ENCODE results near the gene WBP11. TPM values are rescaled to one million over a fixed set of nuclear protein-coding genes. Genes with fewer than 3 reads are reported as not detected.
A peak's percentile ranks its signal among the peaks of the same experiment; 100 is the strongest.

WBP11 gene
- total RNA-seq, 2 donors from 2014 or later, result 95.5 to 120 TPM

DNA sequence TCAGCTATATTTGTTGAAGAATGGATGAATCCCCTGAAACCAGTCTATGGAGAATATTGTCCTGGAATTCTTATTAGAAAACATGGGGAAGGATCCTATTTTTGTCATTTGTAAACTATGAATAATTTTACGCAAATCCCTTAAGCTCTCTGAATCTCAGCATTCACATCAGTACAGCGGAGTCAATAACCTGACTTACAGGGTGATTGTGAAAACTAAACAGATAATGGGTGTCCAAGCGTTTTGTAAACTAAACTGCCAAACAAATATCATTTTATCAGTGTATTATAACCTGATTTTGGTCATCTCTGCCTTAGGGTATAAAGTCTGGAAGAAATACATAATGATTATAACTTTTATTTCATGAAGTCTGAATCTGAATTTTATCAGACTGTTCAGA, 30.1 kb upstream of the WBP11 start:
- Mint-ChIP-seq H3K9me3 (no peaks in the 10 kb centered on the region), H3K36me3 (no peaks in the 10 kb centered on the region), H3K27ac (no peak overlapping the region)
- no peak for ATAC-seq
- no peak for DNase-seq (ENCODE audit: low spot score in 2 of 2)

DNA sequence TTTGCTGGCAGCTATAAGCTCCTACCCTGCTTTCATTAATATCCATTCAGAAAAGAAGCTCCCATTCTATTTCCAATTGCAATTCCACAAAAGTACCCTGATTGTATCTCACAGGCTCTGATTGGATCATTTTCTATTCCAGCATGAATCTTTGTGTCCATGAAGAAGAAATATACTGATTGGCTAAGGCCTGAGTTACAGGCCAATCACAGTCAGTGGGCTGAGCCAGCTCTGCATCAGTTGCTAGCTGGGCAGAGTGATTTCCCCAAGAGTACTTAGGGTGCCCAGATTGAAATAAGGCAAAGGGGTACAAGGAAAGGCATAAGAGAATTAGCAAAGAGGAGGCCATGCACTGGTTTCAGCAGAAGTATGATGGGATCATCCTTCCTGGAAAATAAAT, 25.6 kb upstream of the WBP11 start:
- Mint-ChIP-seq H3K9me3 (no peaks in the 10 kb centered on the region), H3K36me3 (no peaks in the 10 kb centered on the region), H3K27ac (no peak overlapping the region)
- peak in 1 of 2 donors; percentile 45 for ATAC-seq
- no peak for DNase-seq (ENCODE audit: low spot score in 2 of 2)

DNA sequence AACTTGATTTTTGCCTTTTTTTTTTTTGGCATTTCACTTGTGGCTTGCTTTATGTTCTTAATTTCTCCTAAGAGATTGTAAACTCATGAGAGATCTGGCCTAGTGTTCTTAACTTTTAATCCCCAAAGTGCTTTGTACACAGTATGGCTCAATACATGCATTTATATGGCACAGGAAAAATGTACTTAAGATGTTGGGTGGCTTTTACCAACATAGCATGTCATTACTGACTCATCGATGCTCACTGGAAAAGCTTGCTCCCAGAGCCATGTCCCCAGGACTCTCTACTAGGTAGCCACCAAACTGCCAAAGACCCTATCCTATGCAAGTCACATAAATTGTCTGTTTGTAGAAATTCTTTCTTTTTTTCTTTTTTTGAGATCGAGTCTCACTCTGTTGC, 23.8 kb upstream of the WBP11 start:
- no peaks in the 10 kb centered on the region for H3K36me3 Mint-ChIP-seq
- DNase-seq (ENCODE audit: low spot score in 2 of 2), result no peak
- no peaks in the 10 kb centered on the region for H3K9me3 Mint-ChIP-seq
- no peak overlapping the region for H3K27ac Mint-ChIP-seq
- no peak for ATAC-seq

DNA sequence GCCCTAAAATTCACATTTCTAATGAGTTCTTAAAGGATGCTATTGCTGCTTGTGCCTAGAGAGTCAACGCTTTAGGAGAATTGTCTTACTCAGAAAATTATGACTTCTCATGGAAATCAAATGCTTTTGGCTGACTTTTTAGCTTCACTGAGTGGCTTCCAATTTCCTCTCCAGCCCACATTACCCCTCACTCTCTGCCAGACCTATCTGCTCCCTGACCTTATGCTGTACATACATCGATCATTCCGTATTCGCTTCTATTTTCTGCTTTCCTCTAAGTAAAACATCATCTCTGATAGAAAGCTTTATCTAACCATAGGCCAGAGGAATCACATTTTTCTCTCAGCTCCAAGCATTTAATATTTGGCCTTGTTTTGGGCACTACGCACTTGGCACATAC, 23.2 kb upstream of the WBP11 start:
- DNase-seq (ENCODE audit: low spot score in 2 of 2) (no peak), ATAC-seq (no peak)
- Mint-ChIP-seq H3K36me3 (no peaks in the 10 kb centered on the region), H3K9me3 (no peaks in the 10 kb centered on the region), H3K27ac (no peak overlapping the region)

DNA sequence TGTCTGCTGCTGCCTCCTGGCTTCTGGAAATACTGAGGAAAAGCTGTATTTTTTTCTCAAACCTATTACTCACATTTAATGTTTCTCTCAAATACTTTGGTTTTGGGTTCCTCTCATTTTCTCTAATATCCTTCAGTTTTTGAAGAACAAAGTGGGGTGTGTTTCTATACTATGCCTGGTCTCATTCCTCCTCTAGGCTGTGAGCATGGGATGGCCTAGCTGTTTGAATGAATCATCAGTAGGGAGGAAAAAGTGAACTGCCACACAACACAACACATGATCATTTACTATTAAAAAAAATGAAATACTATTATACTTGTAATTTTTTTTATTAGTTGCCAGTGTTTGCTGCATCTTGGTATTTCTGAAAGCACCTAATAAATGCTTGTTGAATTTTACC, 22.0 kb upstream of the WBP11 start:
- no peaks in the 10 kb centered on the region for H3K36me3 Mint-ChIP-seq
- DNase-seq (ENCODE audit: low spot score in 2 of 2) (no peak), ATAC-seq (no peak)
- no peaks in the 10 kb centered on the region for H3K9me3 Mint-ChIP-seq
- H3K27ac Mint-ChIP-seq, result no peak overlapping the region

DNA sequence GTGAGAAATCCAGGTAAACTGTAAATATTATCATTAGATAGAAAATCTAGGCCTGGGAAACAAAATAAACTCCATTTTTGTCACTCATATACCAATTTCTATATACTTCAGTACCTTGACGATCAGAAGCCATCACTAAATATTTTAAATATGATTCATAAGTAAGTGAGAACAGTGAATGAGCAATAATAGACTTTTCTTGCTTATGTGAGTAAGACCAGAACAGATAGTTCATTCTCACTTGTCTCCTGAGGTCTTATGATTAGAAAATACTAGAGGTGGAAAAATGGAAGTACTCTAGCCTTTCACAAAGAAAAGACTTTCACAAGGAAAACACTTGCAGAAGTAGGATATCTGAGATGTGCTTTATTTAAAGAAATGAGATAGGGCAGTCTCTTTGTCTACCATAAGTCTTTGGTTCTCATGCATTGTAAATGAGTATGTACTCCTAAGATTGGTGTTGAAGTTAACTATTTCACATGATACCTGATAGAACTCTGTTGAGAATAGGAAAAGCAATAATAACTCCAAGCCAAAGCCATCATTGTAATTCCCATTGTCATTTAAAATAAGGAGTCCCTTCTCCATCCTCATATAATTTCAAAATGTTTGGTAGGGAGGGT, 20.8 kb upstream of the WBP11 start:
- Mint-ChIP-seq H3K9me3 (no peaks in the 10 kb centered on the region), H3K36me3 (no peaks in the 10 kb centered on the region), H3K27ac (no peak overlapping the region)
- DNase-seq (ENCODE audit: low spot score in 2 of 2) (no peak), ATAC-seq (peak; percentile 57 to 93)

DNA sequence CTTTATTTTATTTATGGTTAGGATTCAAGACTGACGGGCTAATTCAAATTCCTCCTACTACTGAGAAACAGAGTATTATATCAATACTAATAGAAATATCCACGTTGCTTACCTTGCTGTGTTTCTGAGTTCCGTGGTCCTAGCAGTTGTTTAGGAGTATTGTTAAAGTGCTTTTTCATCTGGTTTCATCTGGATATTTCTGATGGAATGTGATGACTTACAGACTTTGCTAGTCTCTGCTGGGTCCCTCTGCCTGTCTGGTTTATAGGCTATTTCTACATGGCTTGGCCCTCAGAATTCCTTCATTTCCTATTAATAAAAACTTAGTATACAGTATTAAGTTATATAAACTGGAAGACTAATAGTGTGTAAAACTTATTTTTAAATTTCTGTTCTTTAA, 10.7 kb upstream of the WBP11 start, which contains the start of gene SMCO3:
TSS of gene SMCO3 (minus strand) at position 169 of the 400 bp plus-strand sequence. CDS start 7,502 bp downstream, outside the sequence.
- Mint-ChIP-seq H3K27ac (no peak within 1 kb of the TSS), H3K9me3 (peaks cover 0 to 8% of the 10 kb centered on the region in 2 donors), H3K36me3 (no peaks in the 10 kb centered on the region)
- DNase-seq (ENCODE audit: low spot score in 2 of 2) (no peak), ATAC-seq (no peak)

DNA sequence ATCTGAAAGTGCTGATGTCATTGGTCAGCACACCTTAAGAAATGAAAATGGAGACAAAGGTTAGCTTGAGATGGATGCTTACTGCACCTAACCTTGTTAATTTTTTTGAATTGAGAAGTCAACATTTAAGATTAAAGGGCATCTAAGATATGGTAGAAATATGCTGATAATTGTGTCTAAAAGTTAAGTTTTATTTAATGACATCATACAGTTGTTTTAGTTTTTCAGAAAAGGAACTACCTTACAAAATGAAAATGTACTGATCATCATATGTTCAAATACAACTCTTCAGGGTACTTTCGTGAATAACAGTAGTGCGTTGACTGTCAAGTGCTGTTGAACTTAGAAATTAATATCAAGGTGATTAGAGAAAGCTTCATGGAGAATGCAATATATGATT, 8.2 kb upstream of the WBP11 start:
- no peak for ATAC-seq
- Mint-ChIP-seq H3K27ac (no peak overlapping the region), H3K9me3 (no peaks in the 10 kb centered on the region), H3K36me3 (no peaks in the 10 kb centered on the region)
- no peak for DNase-seq (ENCODE audit: low spot score in 2 of 2)

DNA sequence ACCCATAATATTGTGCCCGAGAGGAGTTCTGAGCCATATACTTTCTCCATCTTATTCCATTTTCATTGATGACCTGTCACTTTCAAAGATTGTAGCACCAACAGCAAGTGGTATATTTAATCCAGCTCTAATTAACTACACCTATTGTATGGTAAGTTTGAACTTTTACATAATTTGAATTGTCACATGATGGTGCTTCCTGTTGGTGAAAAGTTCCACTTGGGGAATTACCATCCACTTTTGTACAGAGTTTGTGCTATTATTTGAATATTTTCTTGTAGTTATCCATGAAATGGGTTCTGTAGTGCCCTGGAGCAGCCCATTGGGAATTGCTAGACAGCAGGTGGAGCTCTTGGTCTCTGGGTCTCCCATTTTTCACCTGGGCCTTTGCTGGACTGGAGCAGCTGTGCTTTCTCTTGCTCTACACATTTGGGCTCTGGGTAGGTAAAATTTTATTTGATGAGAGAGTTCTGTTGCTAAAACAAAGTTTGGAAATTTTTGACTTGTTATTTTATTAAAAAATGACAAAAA, 7.7 kb upstream of the WBP11 start:
- Mint-ChIP-seq H3K27ac (no peak overlapping the region), H3K9me3 (no peaks in the 10 kb centered on the region), H3K36me3 (no peaks in the 10 kb centered on the region)
- ATAC-seq (peak in 1 of 2 donors; percentile 22), DNase-seq (ENCODE audit: low spot score in 2 of 2) (no peak)

DNA sequence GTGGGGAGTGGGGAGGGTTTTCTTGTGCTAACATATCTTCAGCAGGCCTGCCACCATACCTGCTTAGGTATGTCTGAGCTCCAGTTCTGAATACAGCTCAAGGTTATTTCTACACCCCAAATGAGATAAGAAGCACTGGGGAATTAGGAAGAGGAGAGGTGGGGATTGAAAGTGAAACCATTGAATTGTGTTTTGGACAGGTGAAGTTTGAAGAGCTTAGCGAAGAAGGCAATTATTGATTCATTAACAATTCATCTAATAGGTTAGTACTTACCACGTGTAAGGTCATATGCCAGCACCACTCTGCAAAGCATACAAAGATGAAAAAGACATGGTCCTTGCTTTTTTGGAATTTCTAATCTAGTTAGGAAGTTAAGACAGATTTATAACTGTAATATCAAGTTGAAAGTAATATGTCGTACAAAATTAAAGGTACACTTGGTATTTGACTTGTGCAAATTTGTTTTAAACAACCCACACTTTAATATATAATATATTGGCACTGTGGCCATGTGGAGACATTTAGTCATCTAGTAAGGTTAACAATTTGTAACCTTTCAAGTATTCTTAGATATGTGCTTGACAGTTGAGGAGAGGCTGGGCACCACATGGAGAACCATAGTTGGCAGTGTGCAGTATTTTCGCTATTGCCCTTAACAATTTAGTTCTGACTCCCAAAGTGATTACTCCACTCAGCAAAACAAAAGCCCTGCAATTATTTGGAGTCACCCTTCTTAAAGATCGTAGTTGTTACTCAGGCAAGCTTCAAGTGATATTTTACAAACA, 7.1 kb upstream of the WBP11 start:
- no peaks in the 10 kb centered on the region for H3K36me3 Mint-ChIP-seq
- no peak overlapping the region for H3K27ac Mint-ChIP-seq
- ATAC-seq (no peak), DNase-seq (ENCODE audit: low spot score in 2 of 2) (no peak)
- H3K9me3 Mint-ChIP-seq, result no peaks in the 10 kb centered on the region

DNA sequence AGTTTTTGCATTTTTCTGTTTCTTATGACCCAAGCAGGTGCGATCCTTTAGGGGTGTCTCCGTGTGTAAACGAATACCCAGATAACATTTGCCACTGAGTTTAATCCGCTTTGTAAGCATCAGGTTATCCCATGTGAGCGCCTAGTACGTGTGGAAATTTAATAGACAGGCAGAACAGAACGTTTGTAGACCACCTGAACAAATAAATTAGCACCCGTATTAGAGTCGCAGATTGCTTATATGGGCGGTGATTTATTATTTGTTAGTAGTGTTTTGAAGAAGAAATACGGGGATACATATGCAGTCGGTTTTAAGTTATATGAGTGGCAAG, 517 bp upstream of the WBP11 start:
- ATAC-seq (peak in 1 of 2 donors; percentile 4), DNase-seq (ENCODE audit: low spot score in 2 of 2) (no peak)
- no peaks in the 10 kb centered on the region for H3K9me3 Mint-ChIP-seq
- peaks cover 6 to 16% of the 10 kb centered on the region in 2 donors for H3K36me3 Mint-ChIP-seq
- H3K27ac Mint-ChIP-seq, result no peak overlapping the region

DNA sequence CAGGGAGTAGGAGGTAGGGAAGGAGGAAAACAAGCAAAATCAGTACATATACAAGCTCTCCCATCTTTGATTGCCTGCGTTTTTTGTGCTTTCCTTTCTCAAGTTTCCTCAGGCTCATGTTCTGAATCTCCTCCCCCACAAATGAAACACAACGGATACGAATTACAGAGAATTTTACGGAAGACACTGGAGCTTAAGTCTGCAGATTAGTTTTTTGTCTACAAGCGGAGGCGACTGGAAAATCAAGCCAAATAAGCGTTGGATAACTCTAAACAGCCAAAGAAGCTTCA, 612 bp downstream of the WBP11 start:
- peaks cover 6 to 17% of the 10 kb centered on the region in 2 donors for H3K36me3 Mint-ChIP-seq
- no peak for DNase-seq (ENCODE audit: low spot score in 2 of 2)
- no peak overlapping the region for H3K27ac Mint-ChIP-seq
- no peak for ATAC-seq
- H3K9me3 Mint-ChIP-seq, result no peaks in the 10 kb centered on the region

DNA sequence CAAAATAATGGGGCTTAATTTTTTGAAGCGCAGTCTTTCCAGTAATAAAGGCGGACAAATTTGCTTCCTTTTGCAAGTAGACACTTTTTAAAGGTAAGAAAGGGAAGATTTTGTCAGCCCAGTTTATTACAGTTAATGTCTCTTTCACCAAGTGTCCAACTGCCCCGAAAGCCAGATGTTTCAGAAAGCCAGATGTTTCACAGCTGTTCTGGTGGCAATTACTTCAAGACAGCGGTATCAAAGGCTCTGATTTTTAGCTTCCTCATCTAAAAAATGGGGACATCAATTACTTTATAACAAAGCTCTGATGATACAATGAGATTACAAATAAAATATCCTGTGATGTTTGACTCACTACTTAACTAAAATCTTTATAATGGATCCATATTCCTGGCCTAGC, 1.0 kb downstream of the WBP11 start:
- ATAC-seq (no peak), DNase-seq (ENCODE audit: low spot score in 2 of 2) (no peak)
- H3K9me3 Mint-ChIP-seq, result no peaks in the 10 kb centered on the region
- H3K36me3 Mint-ChIP-seq, result peaks cover 11 to 21% of the 10 kb centered on the region in 2 donors
- no peak overlapping the region for H3K27ac Mint-ChIP-seq

DNA sequence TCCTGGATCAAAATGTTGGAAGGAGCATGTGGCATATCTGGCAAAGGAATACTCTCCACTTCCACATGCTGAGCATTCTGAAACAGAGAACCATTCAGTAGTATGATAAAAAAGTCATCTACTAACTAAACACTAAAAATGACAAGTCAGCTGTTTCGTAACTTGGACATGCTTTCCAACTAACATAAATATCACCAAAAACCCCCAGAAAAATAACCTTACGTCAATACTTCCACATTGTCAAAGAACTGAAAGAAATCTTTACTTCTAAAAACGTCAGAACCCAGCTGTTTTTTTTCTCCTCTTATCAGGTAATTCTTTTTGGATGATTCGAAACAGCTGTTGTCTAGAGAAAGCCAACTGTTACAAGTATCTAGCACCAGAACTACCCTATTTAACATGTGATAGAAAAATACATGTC, 8.2 kb downstream of the WBP11 start:
- DNase-seq (ENCODE audit: low spot score in 2 of 2) (no peak), ATAC-seq (no peak)
- Mint-ChIP-seq H3K9me3 (no peaks in the 10 kb centered on the region), H3K27ac (peak overlapping the region in 1 of 2 donors; percentile 70), H3K36me3 (peaks cover 18 to 50% of the 10 kb centered on the region in 2 donors)

DNA sequence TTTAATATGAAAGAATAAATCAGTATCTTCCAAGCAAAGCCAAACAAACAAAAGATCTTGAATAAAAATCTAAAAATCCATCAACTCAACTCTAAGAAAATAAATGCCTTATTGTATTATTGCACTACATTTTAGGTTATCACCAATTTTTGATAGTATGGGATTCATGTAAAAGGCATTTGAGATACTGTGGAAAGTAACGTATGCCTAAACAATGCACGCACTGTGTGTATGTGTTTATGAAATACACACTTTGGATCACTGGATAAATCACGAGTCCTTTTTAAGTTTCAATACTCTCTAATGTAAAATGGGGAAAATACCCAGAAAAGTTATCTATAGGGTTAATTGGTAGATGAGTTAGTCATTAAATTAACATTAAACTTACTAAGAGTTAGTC, 17.7 kb downstream of the WBP11 start:
- no peak overlapping the region for H3K27ac Mint-ChIP-seq
- H3K9me3 Mint-ChIP-seq, result no peaks in the 10 kb centered on the region
- peaks cover 6 to 39% of the 10 kb centered on the region in 2 donors for H3K36me3 Mint-ChIP-seq
- DNase-seq (ENCODE audit: low spot score in 2 of 2) (no peak), ATAC-seq (no peak)

DNA sequence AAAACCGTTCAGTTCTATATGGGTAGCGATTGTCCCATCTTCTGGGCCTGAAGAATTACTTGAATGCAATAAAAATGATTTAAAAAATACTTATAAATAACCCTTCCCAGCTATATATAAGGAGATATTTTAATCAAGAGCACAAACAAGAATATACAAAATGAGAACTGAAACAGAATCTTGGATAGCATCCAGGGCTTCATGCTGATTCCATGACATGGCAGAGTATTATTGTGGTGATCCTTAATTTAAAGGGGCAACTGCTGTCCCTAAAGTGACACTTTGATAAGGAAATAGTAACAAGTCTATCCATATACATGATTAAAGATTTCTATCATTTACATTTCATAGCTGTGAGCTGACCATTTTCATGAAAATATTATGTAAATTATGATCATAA, 18.8 kb downstream of the WBP11 start:
- Mint-ChIP-seq H3K36me3 (peaks cover 0 to 28% of the 10 kb centered on the region in 2 donors), H3K27ac (no peak overlapping the region), H3K9me3 (no peaks in the 10 kb centered on the region)
- DNase-seq (ENCODE audit: low spot score in 2 of 2) (no peak), ATAC-seq (no peak)

DNA sequence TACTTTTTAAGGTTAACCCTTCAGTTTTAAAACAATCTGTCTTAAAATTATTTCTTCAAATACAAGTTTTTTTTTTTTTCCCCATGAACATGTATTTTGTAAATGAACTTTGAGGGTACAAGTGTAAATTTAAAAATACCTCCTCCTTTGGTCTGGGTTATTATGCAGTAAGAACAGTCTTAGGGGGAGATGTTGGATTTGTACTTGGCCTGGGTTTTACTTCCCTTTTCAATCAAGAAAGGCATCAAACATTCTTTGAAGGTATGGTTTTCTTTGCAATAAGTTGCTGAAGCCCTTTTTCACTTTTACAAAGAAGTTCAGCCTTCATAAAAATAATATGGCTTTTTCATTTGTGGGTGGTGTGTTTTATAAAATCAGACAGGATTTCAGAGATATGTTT, 20.5 kb downstream of the WBP11 start:
- ATAC-seq, result no peak
- DNase-seq (ENCODE audit: low spot score in 2 of 2), result no peak
- Mint-ChIP-seq H3K9me3 (no peaks in the 10 kb centered on the region), H3K36me3 (peaks cover 0 to 12% of the 10 kb centered on the region in 2 donors), H3K27ac (no peak overlapping the region)

DNA sequence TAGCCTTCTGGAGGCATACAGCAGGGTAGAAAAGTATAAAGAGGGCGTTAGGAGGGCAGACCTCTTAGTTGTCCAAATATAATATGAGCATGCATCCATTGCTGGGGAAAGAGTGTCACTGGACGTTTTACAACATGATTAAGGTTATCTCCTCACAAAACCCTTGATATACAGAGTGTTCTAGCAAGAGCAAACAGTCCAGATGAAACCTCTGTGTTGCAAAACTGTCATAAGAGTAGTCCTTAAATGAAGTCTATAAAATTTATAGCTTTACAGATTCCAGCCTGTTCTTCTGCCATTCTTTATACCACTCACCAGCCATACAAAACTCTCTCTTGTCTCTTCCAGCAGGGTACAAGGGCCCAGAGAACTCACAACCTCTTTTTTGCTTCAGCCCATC, 21.7 kb downstream of the WBP11 start:
- no peak for DNase-seq (ENCODE audit: low spot score in 2 of 2)
- ATAC-seq, result no peak
- peaks cover 0 to under 1% of the 10 kb centered on the region in 2 donors for H3K36me3 Mint-ChIP-seq
- no peaks in the 10 kb centered on the region for H3K9me3 Mint-ChIP-seq
- H3K27ac Mint-ChIP-seq, result no peak overlapping the region
